ENCODE measurements around the gene PDZD7.

PDZD7 gene

GRCh38 chr10:100985336-100985735 is 45.6 kb downstream of the PDZD7 start:
- Histone ChIP-seq H3K9me3 (ENCODE audit: control insufficient read depth in 1 of 2, low read length in 2 of 2) (no peaks in the 10 kb centered on the region), H3K27me3 (ENCODE audit: control insufficient read depth in 1 of 2, insufficient read depth in 2 of 2, low read length in 2 of 2) (no peaks in the 10 kb centered on the region), H3K4me1 (ENCODE audit: control insufficient read depth in 1 of 2, insufficient read depth in 2 of 2, low read length in 2 of 2) (peaks cover 28 to 31% of the 10 kb centered on the region in 2 donors), H3K9ac (ENCODE audit: low read depth in 1 of 2, low read length in 2 of 2) (no peak overlapping the region), H3K4me3 (ENCODE audit: low read depth in 1 of 2, low read length in 2 of 2) (no peak overlapping the region), H3K36me3 (ENCODE audit: control insufficient read depth in 1 of 2, insufficient read depth in 2 of 2, low read length in 2 of 2) (peaks cover 17 to 43% of the 10 kb centered on the region in 2 donors), H3K27ac (ENCODE audit: low read depth, low read length) (no peak overlapping the region)

- Histone ChIP-seq H3K4me1 (ENCODE audit: control insufficient read depth in 1 of 2, insufficient read depth in 2 of 2, low read length in 2 of 2) (peaks cover 28 to 31% of the 10 kb centered on the region in 2 donors), H3K27me3 (ENCODE audit: control insufficient read depth in 1 of 2, insufficient read depth in 2 of 2, low read length in 2 of 2) (no peaks in the 10 kb centered on the region), H3K36me3 (ENCODE audit: control insufficient read depth in 1 of 2, insufficient read depth in 2 of 2, low read length in 2 of 2) (peaks cover 18 to 45% of the 10 kb centered on the region in 2 donors), H3K4me3 (ENCODE audit: low read depth in 1 of 2, low read length in 2 of 2) (no peak overlapping the region), H3K9ac (ENCODE audit: low read depth in 1 of 2, low read length in 2 of 2) (no peak overlapping the region), H3K27ac (ENCODE audit: low read depth, low read length) (no peak overlapping the region), H3K9me3 (ENCODE audit: control insufficient read depth in 1 of 2, low read length in 2 of 2) (no peaks in the 10 kb centered on the region)
Observed at GRCh38 chr10:100984672-100985177, 46.2 kb downstream of the PDZD7 start.

- Histone ChIP-seq H3K36me3 (ENCODE audit: control insufficient read depth in 1 of 2, insufficient read depth in 2 of 2, low read length in 2 of 2) (peaks cover 16 to 51% of the 10 kb centered on the region in 2 donors), H3K27me3 (ENCODE audit: control insufficient read depth in 1 of 2, insufficient read depth in 2 of 2, low read length in 2 of 2) (no peaks in the 10 kb centered on the region), H3K9me3 (ENCODE audit: control insufficient read depth in 1 of 2, low read length in 2 of 2) (no peaks in the 10 kb centered on the region), H3K4me1 (ENCODE audit: control insufficient read depth in 1 of 2, insufficient read depth in 2 of 2, low read length in 2 of 2) (peaks cover 28 to 31% of the 10 kb centered on the region in 2 donors), H3K4me3 (ENCODE audit: low read depth in 1 of 2, low read length in 2 of 2) (no peak overlapping the region), H3K27ac (ENCODE audit: low read depth, low read length) (no peak overlapping the region), H3K9ac (ENCODE audit: low read depth in 1 of 2, low read length in 2 of 2) (no peak overlapping the region)
Observed at GRCh38 chr10:100983868-100984671, 46.9 kb downstream of the PDZD7 start.

- Histone ChIP-seq H3K27ac (ENCODE audit: low read depth, low read length) (no peak overlapping the region), H3K9ac (ENCODE audit: low read depth in 1 of 2, low read length in 2 of 2) (no peak overlapping the region), H3K9me3 (ENCODE audit: control insufficient read depth in 1 of 2, low read length in 2 of 2) (no peaks in the 10 kb centered on the region), H3K27me3 (ENCODE audit: control insufficient read depth in 1 of 2, insufficient read depth in 2 of 2, low read length in 2 of 2) (no peaks in the 10 kb centered on the region), H3K36me3 (ENCODE audit: control insufficient read depth in 1 of 2, insufficient read depth in 2 of 2, low read length in 2 of 2) (peaks cover 20 to 60% of the 10 kb centered on the region in 2 donors), H3K4me3 (ENCODE audit: low read depth in 1 of 2, low read length in 2 of 2) (no peak overlapping the region), H3K4me1 (ENCODE audit: control insufficient read depth in 1 of 2, insufficient read depth in 2 of 2, low read length in 2 of 2) (peaks cover 25% of the 10 kb centered on the region in 2 donors)
Observed at GRCh38 chr10:100982916-100983830, 47.8 kb downstream of the PDZD7 start.

- Histone ChIP-seq H3K36me3 (ENCODE audit: control insufficient read depth in 1 of 2, insufficient read depth in 2 of 2, low read length in 2 of 2) (peaks cover 29 to 76% of the 10 kb centered on the region in 2 donors), H3K9me3 (ENCODE audit: control insufficient read depth in 1 of 2, low read length in 2 of 2) (no peaks in the 10 kb centered on the region), H3K27ac (ENCODE audit: low read depth, low read length) (no peak overlapping the region), H3K4me1 (ENCODE audit: control insufficient read depth in 1 of 2, insufficient read depth in 2 of 2, low read length in 2 of 2) (peaks cover 10 to 14% of the 10 kb centered on the region in 2 donors), H3K27me3 (ENCODE audit: control insufficient read depth in 1 of 2, insufficient read depth in 2 of 2, low read length in 2 of 2) (no peaks in the 10 kb centered on the region), H3K9ac (ENCODE audit: low read depth in 1 of 2, low read length in 2 of 2) (no peak overlapping the region), H3K4me3 (ENCODE audit: low read depth in 1 of 2, low read length in 2 of 2) (no peak overlapping the region)
Observed at GRCh38 chr10:100981178-100981772, 49.7 kb downstream of the PDZD7 start.

- no peak overlapping the region for H3K4me3 ChIP-seq (ENCODE audit: low read depth in 1 of 2, low read length in 2 of 2)
- H3K27me3 ChIP-seq (ENCODE audit: control insufficient read depth in 1 of 2, insufficient read depth in 2 of 2, low read length in 2 of 2): no peaks in the 10 kb centered on the region
- H3K4me1 ChIP-seq (ENCODE audit: control insufficient read depth in 1 of 2, insufficient read depth in 2 of 2, low read length in 2 of 2): peaks cover 5 to 9% of the 10 kb centered on the region in 2 donors
- no peak overlapping the region for H3K27ac ChIP-seq (ENCODE audit: low read depth, low read length)
- no peaks in the 10 kb centered on the region for H3K9me3 ChIP-seq (ENCODE audit: control insufficient read depth in 1 of 2, low read length in 2 of 2)
- no peak overlapping the region for H3K9ac ChIP-seq (ENCODE audit: low read depth in 1 of 2, low read length in 2 of 2)
- peaks cover 29 to 81% of the 10 kb centered on the region in 2 donors for H3K36me3 ChIP-seq (ENCODE audit: control insufficient read depth in 1 of 2, insufficient read depth in 2 of 2, low read length in 2 of 2)
Observed at GRCh38 chr10:100980711-100981110, 50.2 kb downstream of the PDZD7 start.

- Histone ChIP-seq H3K9me3 (ENCODE audit: control insufficient read depth in 1 of 2, low read length in 2 of 2) (no peaks in the 10 kb centered on the region), H3K4me1 (ENCODE audit: control insufficient read depth in 1 of 2, insufficient read depth in 2 of 2, low read length in 2 of 2) (peaks cover under 1 to 5% of the 10 kb centered on the region in 2 donors), H3K9ac (ENCODE audit: low read depth in 1 of 2, low read length in 2 of 2) (no peak overlapping the region), H3K27me3 (ENCODE audit: control insufficient read depth in 1 of 2, insufficient read depth in 2 of 2, low read length in 2 of 2) (no peaks in the 10 kb centered on the region), H3K27ac (ENCODE audit: low read depth, low read length) (no peak overlapping the region), H3K4me3 (ENCODE audit: low read depth in 1 of 2, low read length in 2 of 2) (no peak overlapping the region), H3K36me3 (ENCODE audit: control insufficient read depth in 1 of 2, insufficient read depth in 2 of 2, low read length in 2 of 2) (peaks cover 29 to 81% of the 10 kb centered on the region in 2 donors)
Observed at GRCh38 chr10:100980311-100980710, 50.6 kb downstream of the PDZD7 start.

GRCh38 chr10:100979791-100980272 is 51.1 kb downstream of the PDZD7 start:
- Histone ChIP-seq H3K36me3 (ENCODE audit: control insufficient read depth in 1 of 2, insufficient read depth in 2 of 2, low read length in 2 of 2) (peaks cover 29 to 82% of the 10 kb centered on the region in 2 donors), H3K9me3 (ENCODE audit: control insufficient read depth in 1 of 2, low read length in 2 of 2) (no peaks in the 10 kb centered on the region), H3K27ac (ENCODE audit: low read depth, low read length) (no peak overlapping the region), H3K4me3 (ENCODE audit: low read depth in 1 of 2, low read length in 2 of 2) (no peak overlapping the region), H3K4me1 (ENCODE audit: control insufficient read depth in 1 of 2, insufficient read depth in 2 of 2, low read length in 2 of 2) (no peaks in the 10 kb centered on the region), H3K27me3 (ENCODE audit: control insufficient read depth in 1 of 2, insufficient read depth in 2 of 2, low read length in 2 of 2) (no peaks in the 10 kb centered on the region), H3K9ac (ENCODE audit: low read depth in 1 of 2, low read length in 2 of 2) (no peak overlapping the region)

- no peaks in the 10 kb centered on the region for H3K27me3 ChIP-seq (ENCODE audit: control insufficient read depth in 1 of 2, insufficient read depth in 2 of 2, low read length in 2 of 2)
- H3K27ac ChIP-seq (ENCODE audit: low read depth, low read length): no peak overlapping the region
- H3K9ac ChIP-seq (ENCODE audit: low read depth in 1 of 2, low read length in 2 of 2): no peak overlapping the region
- H3K4me1 ChIP-seq (ENCODE audit: control insufficient read depth in 1 of 2, insufficient read depth in 2 of 2, low read length in 2 of 2): no peaks in the 10 kb centered on the region
- H3K9me3 ChIP-seq (ENCODE audit: control insufficient read depth in 1 of 2, low read length in 2 of 2): no peaks in the 10 kb centered on the region
- H3K36me3 ChIP-seq (ENCODE audit: control insufficient read depth in 1 of 2, insufficient read depth in 2 of 2, low read length in 2 of 2): peaks cover 29 to 84% of the 10 kb centered on the region in 2 donors
- H3K4me3 ChIP-seq (ENCODE audit: low read depth in 1 of 2, low read length in 2 of 2): no peak overlapping the region
Observed at GRCh38 chr10:100978901-100979195, 52.1 kb downstream of the PDZD7 start.
